ENCODE measurements around the gene ZC3H12C.

GRCh38 chr11:110112457-110112856 lies 19.3 kb downstream of the ZC3H12C start:
- TF ChIP-seq, protein P1, sequence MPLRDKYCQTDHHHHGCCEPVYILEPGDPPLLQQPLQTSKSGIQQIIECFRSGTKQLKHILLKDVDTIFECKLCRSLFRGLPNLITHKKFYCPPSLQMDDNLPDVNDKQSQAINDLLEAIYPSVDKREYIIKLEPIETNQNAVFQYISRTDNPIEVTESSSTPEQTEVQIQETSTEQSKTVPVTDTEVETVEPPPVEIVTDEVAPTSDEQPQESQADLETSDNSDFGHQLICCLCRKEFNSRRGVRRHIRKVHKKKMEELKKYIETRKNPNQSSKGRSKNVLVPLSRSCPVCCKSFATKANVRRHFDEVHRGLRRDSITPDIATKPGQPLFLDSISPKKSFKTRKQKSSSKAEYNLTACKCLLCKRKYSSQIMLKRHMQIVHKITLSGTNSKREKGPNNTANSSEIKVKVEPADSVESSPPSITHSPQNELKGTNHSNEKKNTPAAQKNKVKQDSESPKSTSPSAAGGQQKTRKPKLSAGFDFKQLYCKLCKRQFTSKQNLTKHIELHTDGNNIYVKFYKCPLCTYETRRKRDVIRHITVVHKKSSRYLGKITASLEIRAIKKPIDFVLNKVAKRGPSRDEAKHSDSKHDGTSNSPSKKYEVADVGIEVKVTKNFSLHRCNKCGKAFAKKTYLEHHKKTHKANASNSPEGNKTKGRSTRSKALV (CRISPR knock-in tag; IDR thresholded peaks at IDR 0.05), result no peak
- no peak for TF ChIP-seq SMC3 (IDR thresholded peaks at IDR 0.05; ENCODE audit: low read length)
- no peak for TF ChIP-seq DMAP1 (CRISPR knock-in tag; IDR thresholded peaks at IDR 0.05)
- no peak for TF ChIP-seq REST (IDR thresholded peaks at IDR 0.05; ENCODE audit: borderline replicate concordance in 1 of 2, low read depth in 1 of 2, low read length in 2 of 2)
- TF ChIP-seq TBL1XR1 (IDR thresholded peaks at IDR 0.05; ENCODE audit: borderline replicate concordance, low read length, partially characterized antibody), result no peak
- TF ChIP-seq, protein P2, sequence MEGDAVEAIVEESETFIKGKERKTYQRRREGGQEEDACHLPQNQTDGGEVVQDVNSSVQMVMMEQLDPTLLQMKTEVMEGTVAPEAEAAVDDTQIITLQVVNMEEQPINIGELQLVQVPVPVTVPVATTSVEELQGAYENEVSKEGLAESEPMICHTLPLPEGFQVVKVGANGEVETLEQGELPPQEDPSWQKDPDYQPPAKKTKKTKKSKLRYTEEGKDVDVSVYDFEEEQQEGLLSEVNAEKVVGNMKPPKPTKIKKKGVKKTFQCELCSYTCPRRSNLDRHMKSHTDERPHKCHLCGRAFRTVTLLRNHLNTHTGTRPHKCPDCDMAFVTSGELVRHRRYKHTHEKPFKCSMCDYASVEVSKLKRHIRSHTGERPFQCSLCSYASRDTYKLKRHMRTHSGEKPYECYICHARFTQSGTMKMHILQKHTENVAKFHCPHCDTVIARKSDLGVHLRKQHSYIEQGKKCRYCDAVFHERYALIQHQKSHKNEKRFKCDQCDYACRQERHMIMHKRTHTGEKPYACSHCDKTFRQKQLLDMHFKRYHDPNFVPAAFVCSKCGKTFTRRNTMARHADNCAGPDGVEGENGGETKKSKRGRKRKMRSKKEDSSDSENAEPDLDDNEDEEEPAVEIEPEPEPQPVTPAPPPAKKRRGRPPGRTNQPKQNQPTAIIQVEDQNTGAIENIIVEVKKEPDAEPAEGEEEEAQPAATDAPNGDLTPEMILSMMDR (CRISPR knock-in tag; IDR thresholded peaks at IDR 0.05), result no peak
- TF ChIP-seq EP300 (IDR thresholded peaks at IDR 0.05; ENCODE audit: low read depth in 2 of 2, low read length in 2 of 2), result no peak
- TF ChIP-seq EP300 (CRISPR knock-in tag; IDR thresholded peaks at IDR 0.05; ENCODE audit: borderline replicate concordance), result no peak
- TF ChIP-seq JUNB (CRISPR knock-in tag; IDR thresholded peaks at IDR 0.05; ENCODE audit: borderline replicate concordance), result no peak
